ENCODE results near the gene NKTR. TPM values are rescaled to one million over a fixed set of nuclear protein-coding genes. Genes with fewer than 3 reads are reported as not detected.

The NKTR gene
- total and polyA plus RNA-seq, 9 of the 15 experiments (the other 6 are each of a cell fraction or from before 2014, with no cell fraction given), result 19.7 to 123 (median 92.6) TPM

- no peak overlapping the region for H2AFZ ChIP-seq (ENCODE audit: low read depth, low read length)
- no peak overlapping the region for H3K4me3 ChIP-seq
- H3K9ac ChIP-seq (ENCODE audit: insufficient read depth in 1 of 2, low read depth in 2 of 2, low read length in 2 of 2), result no peak overlapping the region
- in situ Hi-C loops (cut with MboI) (no loop called here), intact Hi-C loops (cut with micrococcal nuclease) (no loop called here)
- ChIA-PET CTCF (ENCODE audit: low intra/inter-chr PET ratio) (no interaction called here), POLR2A (interaction anchor here (1.4 kb wide), 1 partner anchor 9 kb away, joined by 8 read pairs; no protein-coding TSS in a partner anchor)
- no peaks in the 10 kb centered on the region for H3K27me3 ChIP-seq (ENCODE audit: control insufficient read depth in 2 of 2, insufficient read depth in 2 of 2, low read length in 2 of 2)
- 45% methylated on average over 3 of the region's 3 CpGs for WGBS (ENCODE audit: insufficient coverage, low coverage, missing lambda C conversion rate)
- peak; percentile 50 for ATAC-seq
- H4K20me1 ChIP-seq (replicated peaks; ENCODE audit: control insufficient read depth, insufficient read depth, low read length), result no peaks in the 10 kb centered on the region; the same call in 1 of the 2 replicates
- TF ChIP-seq CBFA2T2 (conservative IDR thresholded peaks at IDR 0.05) (peak; percentile 61), KDM1A (IDR thresholded peaks at IDR 0.05) (0 out of 4 replicates have a peak, but pooled peaks of 1 of the 2 experiments have one; percentile 37), CBFA2T3 (IDR thresholded peaks at IDR 0.05) (peak; percentile 75), RAD21 (CRISPR knock-in tag; conservative IDR thresholded peaks at IDR 0.05 in 1 of 2, IDR thresholded peaks at IDR 0.05 in 1 of 2) (0 out of 4 replicates have a peak, but pooled peaks of 1 of the 2 experiments have one; percentile 7), EGR1 (conservative IDR thresholded peaks at IDR 0.05) (peak; percentile 76), TEAD4 (IDR thresholded peaks at IDR 0.05; ENCODE audit: low read length) (0 out of 2 replicates have a peak, but pooled peaks have one; percentile 15), TEAD4 (CRISPR knock-in tag; IDR thresholded peaks at IDR 0.05; ENCODE audit: borderline replicate concordance) (no peak), CREBBP (IDR thresholded peaks at IDR 0.05; ENCODE audit: low read depth, low read length) (no peak), BHLHE40 (IDR thresholded peaks at IDR 0.05; ENCODE audit: low read length) (peak; percentile 13; the same call in 1 of the 2 replicates), FOXA3 (CRISPR knock-in tag; conservative IDR thresholded peaks at IDR 0.05 in 1 of 2, IDR thresholded peaks at IDR 0.05 in 1 of 2) (no peak), FOXJ2 (tag; IDR thresholded peaks at IDR 0.05) (no peak)
- TF ChIP-seq, protein P1, sequence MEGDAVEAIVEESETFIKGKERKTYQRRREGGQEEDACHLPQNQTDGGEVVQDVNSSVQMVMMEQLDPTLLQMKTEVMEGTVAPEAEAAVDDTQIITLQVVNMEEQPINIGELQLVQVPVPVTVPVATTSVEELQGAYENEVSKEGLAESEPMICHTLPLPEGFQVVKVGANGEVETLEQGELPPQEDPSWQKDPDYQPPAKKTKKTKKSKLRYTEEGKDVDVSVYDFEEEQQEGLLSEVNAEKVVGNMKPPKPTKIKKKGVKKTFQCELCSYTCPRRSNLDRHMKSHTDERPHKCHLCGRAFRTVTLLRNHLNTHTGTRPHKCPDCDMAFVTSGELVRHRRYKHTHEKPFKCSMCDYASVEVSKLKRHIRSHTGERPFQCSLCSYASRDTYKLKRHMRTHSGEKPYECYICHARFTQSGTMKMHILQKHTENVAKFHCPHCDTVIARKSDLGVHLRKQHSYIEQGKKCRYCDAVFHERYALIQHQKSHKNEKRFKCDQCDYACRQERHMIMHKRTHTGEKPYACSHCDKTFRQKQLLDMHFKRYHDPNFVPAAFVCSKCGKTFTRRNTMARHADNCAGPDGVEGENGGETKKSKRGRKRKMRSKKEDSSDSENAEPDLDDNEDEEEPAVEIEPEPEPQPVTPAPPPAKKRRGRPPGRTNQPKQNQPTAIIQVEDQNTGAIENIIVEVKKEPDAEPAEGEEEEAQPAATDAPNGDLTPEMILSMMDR (IDR thresholded peaks at IDR 0.05 in 2 of 3, conservative IDR thresholded peaks at IDR 0.05 in 1 of 3; ENCODE audit: insufficient read depth in 2 of 3, low read depth in 1 of 3, low read length in 3 of 3), result 0 out of 6 replicates have a peak, but pooled peaks of 1 of the 3 experiments have one; percentile 17
- no TSS peak for BruUV-seq (replicated peaks)
- no peak overlapping the region for H3K27ac ChIP-seq (ENCODE audit: extremely low read depth, low read depth, low read length)
- FAIRE-seq, result no peak
- H3K4me2 ChIP-seq (ENCODE audit: insufficient read depth, low read length), result no peak overlapping the region
- peaks cover 5% of the 10 kb centered on the region for H3K9me1 ChIP-seq (ENCODE audit: control insufficient read depth, insufficient read depth, low read length)
- no peaks in the 10 kb centered on the region for H3K79me2 ChIP-seq (ENCODE audit: control insufficient read depth, insufficient read depth, low read length)
- peaks cover 87% of the 10 kb centered on the region for H3K36me3 ChIP-seq (ENCODE audit: control insufficient read depth, insufficient read depth, low read length)
- no peaks in the 10 kb centered on the region; a peak in 2 of 5 replicates for H3K4me1 ChIP-seq (replicated peaks in 1 of 2; ENCODE audit: control insufficient read depth in 2 of 2, insufficient read depth in 2 of 2, low read length in 2 of 2)
- peak in 2 of 4 experiments; percentile 36 to 39 for DNase-seq (ENCODE audit: extremely low read depth in 1 of 4, low spot score in 3 of 4)
- no peaks in the 10 kb centered on the region for H3K9me3 ChIP-seq (replicated peaks; ENCODE audit: control insufficient read depth, insufficient read depth, low read depth, low read length)
Observed at GRCh38 chr3:42562047-42562907, 38.2 kb upstream of the NKTR start.

All from K562 (cell line).